ENCODE results near the gene NCKAP5.

The NCKAP5 gene

DNA sequence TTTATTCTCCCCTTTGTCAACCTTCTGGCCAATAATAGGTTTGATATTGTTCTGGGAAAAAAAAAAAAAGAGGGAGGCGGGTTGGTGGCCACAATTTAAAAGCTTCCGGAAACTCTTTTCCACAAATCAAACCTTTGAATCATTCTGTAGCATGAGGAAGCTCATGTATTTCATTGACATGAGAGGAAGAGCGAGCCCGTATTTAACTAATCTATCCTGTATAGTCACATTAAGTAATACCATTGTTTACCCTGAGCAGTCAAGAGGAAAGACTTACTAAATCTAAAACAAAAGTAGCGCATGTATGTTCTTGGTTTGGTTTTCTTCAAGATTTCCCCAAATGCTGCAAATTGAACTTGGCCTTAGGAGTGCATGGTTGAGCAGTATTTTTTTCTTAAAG, 120.1 kb downstream of the NCKAP5 start:
- Histone ChIP-seq H3K4me3 (ENCODE audit: severe bottlenecking) (no peak overlapping the region), H3K9me3 (ENCODE audit: severe bottlenecking) (no peaks in the 10 kb centered on the region), H3K27ac (ENCODE audit: poor library complexity, severe bottlenecking) (no peak overlapping the region), H3K36me3 (ENCODE audit: low read depth) (no peaks in the 10 kb centered on the region), H3K4me1 (ENCODE audit: insufficient read depth, poor library complexity, severe bottlenecking) (peaks cover 9% of the 10 kb centered on the region), H3K27me3 (ENCODE audit: insufficient read depth, poor library complexity, severe bottlenecking) (no peaks in the 10 kb centered on the region)
- no peak for DNase-seq (ENCODE audit: low spot score)
- TF ChIP-seq, protein P1, sequence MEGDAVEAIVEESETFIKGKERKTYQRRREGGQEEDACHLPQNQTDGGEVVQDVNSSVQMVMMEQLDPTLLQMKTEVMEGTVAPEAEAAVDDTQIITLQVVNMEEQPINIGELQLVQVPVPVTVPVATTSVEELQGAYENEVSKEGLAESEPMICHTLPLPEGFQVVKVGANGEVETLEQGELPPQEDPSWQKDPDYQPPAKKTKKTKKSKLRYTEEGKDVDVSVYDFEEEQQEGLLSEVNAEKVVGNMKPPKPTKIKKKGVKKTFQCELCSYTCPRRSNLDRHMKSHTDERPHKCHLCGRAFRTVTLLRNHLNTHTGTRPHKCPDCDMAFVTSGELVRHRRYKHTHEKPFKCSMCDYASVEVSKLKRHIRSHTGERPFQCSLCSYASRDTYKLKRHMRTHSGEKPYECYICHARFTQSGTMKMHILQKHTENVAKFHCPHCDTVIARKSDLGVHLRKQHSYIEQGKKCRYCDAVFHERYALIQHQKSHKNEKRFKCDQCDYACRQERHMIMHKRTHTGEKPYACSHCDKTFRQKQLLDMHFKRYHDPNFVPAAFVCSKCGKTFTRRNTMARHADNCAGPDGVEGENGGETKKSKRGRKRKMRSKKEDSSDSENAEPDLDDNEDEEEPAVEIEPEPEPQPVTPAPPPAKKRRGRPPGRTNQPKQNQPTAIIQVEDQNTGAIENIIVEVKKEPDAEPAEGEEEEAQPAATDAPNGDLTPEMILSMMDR (IDR thresholded peaks at IDR 0.05; ENCODE audit: poor library complexity, severe bottlenecking) = no peak
- no peak for ATAC-seq (ENCODE audit: low read depth)

- Histone ChIP-seq H3K4me1 (ENCODE audit: insufficient read depth, poor library complexity, severe bottlenecking) (peaks cover 3% of the 10 kb centered on the region), H3K36me3 (ENCODE audit: low read depth) (no peaks in the 10 kb centered on the region), H3K4me3 (ENCODE audit: severe bottlenecking) (no peak overlapping the region), H3K27ac (ENCODE audit: poor library complexity, severe bottlenecking) (no peak overlapping the region), H3K27me3 (ENCODE audit: insufficient read depth, poor library complexity, severe bottlenecking) (no peaks in the 10 kb centered on the region), H3K9me3 (ENCODE audit: severe bottlenecking) (no peaks in the 10 kb centered on the region)
- ATAC-seq (ENCODE audit: low read depth) (no peak), DNase-seq (ENCODE audit: low spot score) (no peak)
- TF ChIP-seq, protein P1 (IDR thresholded peaks at IDR 0.05; ENCODE audit: poor library complexity, severe bottlenecking) = no peak
These were observed 121.0 kb downstream of the NCKAP5 start for GRCh38 chr2:133447303-133447702.

- Histone ChIP-seq H3K4me3 (ENCODE audit: severe bottlenecking) (no peak overlapping the region), H3K27ac (ENCODE audit: poor library complexity, severe bottlenecking) (no peak overlapping the region), H3K4me1 (ENCODE audit: insufficient read depth, poor library complexity, severe bottlenecking) (no peaks in the 10 kb centered on the region), H3K9me3 (ENCODE audit: severe bottlenecking) (no peaks in the 10 kb centered on the region), H3K27me3 (ENCODE audit: insufficient read depth, poor library complexity, severe bottlenecking) (no peaks in the 10 kb centered on the region), H3K36me3 (ENCODE audit: low read depth) (no peaks in the 10 kb centered on the region)
- ATAC-seq (ENCODE audit: low read depth) (no peak), DNase-seq (ENCODE audit: low spot score) (no peak)
- TF ChIP-seq, protein P1 (IDR thresholded peaks at IDR 0.05; ENCODE audit: poor library complexity, severe bottlenecking) = no peak
These were observed 123.8 kb downstream of the NCKAP5 start for GRCh38 chr2:133444465-133444864.

- no peak for ATAC-seq (ENCODE audit: low read depth)
- DNase-seq (ENCODE audit: low spot score) = no peak
- no peaks in the 10 kb centered on the region for H3K4me1 ChIP-seq (ENCODE audit: insufficient read depth, poor library complexity, severe bottlenecking)
These were observed 125.9 kb downstream of the NCKAP5 start for GRCh38 chr2:133442393-133442792.

DNA sequence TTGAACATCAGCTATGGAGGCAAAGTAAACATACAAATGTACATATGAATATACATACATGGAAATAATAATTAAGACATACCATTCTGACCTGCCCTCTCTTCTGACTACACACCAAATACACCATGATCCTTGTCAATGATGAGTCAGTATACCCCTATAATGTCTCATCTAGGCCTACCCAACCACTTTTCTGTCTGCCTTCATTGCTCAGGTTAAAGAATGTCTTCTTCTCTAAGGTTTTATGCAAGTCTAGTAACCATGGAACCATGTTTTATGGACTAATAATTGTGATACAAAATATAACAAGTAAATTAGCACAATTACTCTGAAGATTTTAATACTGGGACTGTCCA, 128.7 kb downstream of the NCKAP5 start:
- no peaks in the 10 kb centered on the region for H3K36me3 ChIP-seq (ENCODE audit: low read depth)
- H3K9me3 ChIP-seq (ENCODE audit: severe bottlenecking) = no peaks in the 10 kb centered on the region
- H3K4me1 ChIP-seq (ENCODE audit: insufficient read depth, poor library complexity, severe bottlenecking) = no peaks in the 10 kb centered on the region
- no peak for DNase-seq (ENCODE audit: low spot score)
- no peak overlapping the region for H3K27ac ChIP-seq (ENCODE audit: poor library complexity, severe bottlenecking)
- TF ChIP-seq, protein P1 (IDR thresholded peaks at IDR 0.05; ENCODE audit: poor library complexity, severe bottlenecking) = no peak
- H3K27me3 ChIP-seq (ENCODE audit: insufficient read depth, poor library complexity, severe bottlenecking) = no peaks in the 10 kb centered on the region
- ATAC-seq (ENCODE audit: low read depth) = no peak
- H3K4me3 ChIP-seq (ENCODE audit: severe bottlenecking) = no peak overlapping the region

More at GRCh38 chr2:133442393-133442792, 125.9 kb downstream of the NCKAP5 start:
- Histone ChIP-seq H3K4me3 (ENCODE audit: severe bottlenecking) (no peak overlapping the region), H3K36me3 (ENCODE audit: low read depth) (no peaks in the 10 kb centered on the region), H3K9me3 (ENCODE audit: severe bottlenecking) (no peaks in the 10 kb centered on the region), H3K27me3 (ENCODE audit: insufficient read depth, poor library complexity, severe bottlenecking) (no peaks in the 10 kb centered on the region), H3K27ac (ENCODE audit: poor library complexity, severe bottlenecking) (no peak overlapping the region)
- TF ChIP-seq, protein P1 (IDR thresholded peaks at IDR 0.05; ENCODE audit: poor library complexity, severe bottlenecking) = no peak

All from RWPE2 (cell line).